IMR-90 (cell line): ENCODE data around the gene SPATA16. TPM values are rescaled to one million over a fixed set of nuclear protein-coding genes. Genes with fewer than 3 reads are reported as not detected.

Source experiments
- ATAC-seq: fragments of 200-7000 bp; cut with Tn5 transposase; 2 replicates; pipeline ENCODE4 v1.9.1; 2020; ENCODE audit warnings: low read depth, mild to moderate bottlenecking, moderate library complexity
- BruUV-seq: library from RNA; stranded (reverse); fragments of 400-500 nt; replicated peaks from 2 replicates; lab custom pipeline; 2021; lab: Mats Ljungman, UMichigan
- CTCF ChIA-PET: fragments of 300-600 bp; formaldehyde crosslinking; extraction: SDS; loops from one replicate; lab custom pipeline; 2021; ENCODE audit warnings: antibody characterized with exemption; lab: Yijun Ruan, JAX
- POLR2A ChIA-PET: fragments of 300-600 bp; sonication (Branson Sonifier 250); formaldehyde crosslinking; loops from one replicate; lab custom pipeline; 2022; ENCODE audit warnings: antibody characterized with exemption; ENCODE audit not compliant: unreplicated experiment; lab: Charles Lee
- DNase-seq: peaks from one replicate; pipeline ENCODE4 v3.0.0; 2013
- H2AFZ ChIP-seq: replicated peaks from 2 replicates; pipeline ENCODE3; 2013; ENCODE audit warnings: low read length, mild to moderate bottlenecking; ENCODE audit not compliant: poor library complexity
- H2AK5ac ChIP-seq: 2 replicates; pipeline ENCODE4 v1.6.1; 2013; ENCODE audit warnings: low read depth, low read length, inconsistent platforms
- H2AK9ac ChIP-seq: replicated peaks from 2 replicates; pipeline ENCODE3; 2013; ENCODE audit warnings: mild to moderate bottlenecking, low read depth, low read length, moderate library complexity; ENCODE audit not compliant: poor library complexity
- H2BK120ac ChIP-seq: 2 replicates; pipeline ENCODE4 v1.6.1; 2013; ENCODE audit warnings: low read depth, low read length, inconsistent platforms
- H2BK15ac ChIP-seq: 3 replicates; pipeline ENCODE4 v1.6.1; 2013; ENCODE audit warnings: low read depth, low read length, inconsistent platforms
- H2BK20ac ChIP-seq: 2 replicates; pipeline ENCODE4 v1.6.1; 2013; ENCODE audit warnings: low read depth, mild to moderate bottlenecking, inconsistent platforms, low read length, moderate library complexity
- H2BK5ac ChIP-seq: 2 replicates; pipeline ENCODE4 v1.6.1; 2013; ENCODE audit warnings: mild to moderate bottlenecking, low read depth, low read length, inconsistent platforms; ENCODE audit not compliant: poor library complexity, severe bottlenecking
- H3K14ac ChIP-seq: replicated peaks from 2 replicates; pipeline ENCODE4 v1.6.1; 2013; ENCODE audit warnings: low read depth, low read length, inconsistent platforms
- H3K18ac ChIP-seq: 2 replicates; pipeline ENCODE4 v1.6.1; 2013; ENCODE audit warnings: low read depth, low read length, control low read depth
- H3K23ac ChIP-seq: 2 replicates; pipeline ENCODE4 v1.6.1; 2013; ENCODE audit warnings: low read depth, low read length, inconsistent platforms
- H3K27ac ChIP-seq: 2 replicates; pipeline ENCODE4 v1.5.1; 2013; ENCODE audit warnings: mild to moderate bottlenecking, control low read depth, low read length; ENCODE audit not compliant: insufficient read depth
- H3K27me3 ChIP-seq: 2 replicates; pipeline ENCODE4 v1.6.1; 2013; ENCODE audit warnings: low read length; ENCODE audit not compliant: control insufficient read depth, insufficient read depth
- H3K36me3 ChIP-seq: 2 replicates; pipeline ENCODE4 v1.6.1; 2013; ENCODE audit warnings: low read length, mixed read lengths; ENCODE audit not compliant: control insufficient read depth, insufficient read depth
- H3K4ac ChIP-seq: 2 replicates; pipeline ENCODE4 v1.6.1; 2013; ENCODE audit warnings: low read depth, low read length, inconsistent platforms
- H3K4me1 ChIP-seq: 2 replicates; pipeline ENCODE4 v1.6.1; 2013; ENCODE audit warnings: low read length, mixed read lengths; ENCODE audit not compliant: control insufficient read depth, insufficient read depth
- H3K4me2 ChIP-seq: 2 replicates; pipeline ENCODE4 v1.6.1; 2013; ENCODE audit warnings: low read depth, mild to moderate bottlenecking, control low read depth, low read length, moderate library complexity
- H3K4me3 ChIP-seq: 2 replicates; pipeline ENCODE4 v1.5.1; 2013; ENCODE audit warnings: low read depth, mild to moderate bottlenecking, control low read depth, low read length, moderate library complexity; ENCODE audit not compliant: insufficient read depth
- H3K56ac ChIP-seq: 2 replicates; pipeline ENCODE4 v1.6.1; 2013; ENCODE audit warnings: low read length, inconsistent platforms; ENCODE audit not compliant: insufficient read depth; ENCODE audit errors: extremely low read depth
- H3K79me1 ChIP-seq, 2 experiments: 2 replicates each; pipeline ENCODE4 v1.6.1; 2013; ENCODE audit warnings: low read length in 2 of 2, inconsistent platforms in 1 of 2, low read depth in 1 of 2
- H3K9ac ChIP-seq: 2 replicates; pipeline ENCODE4 v1.6.1; 2013; ENCODE audit warnings: low read depth, low read length, control low read depth
- H3K9me1 ChIP-seq: 2 replicates; pipeline ENCODE4 v1.6.1; 2013; ENCODE audit warnings: low read length, inconsistent platforms; ENCODE audit not compliant: insufficient read depth
- H3K9me3 ChIP-seq: 2 replicates; pipeline ENCODE4 v1.6.1; 2013; ENCODE audit warnings: low read length; ENCODE audit not compliant: control insufficient read depth, insufficient read depth
- H4K20me1 ChIP-seq: 2 replicates; pipeline ENCODE4 v1.6.1; 2013; ENCODE audit warnings: low read length, inconsistent platforms; ENCODE audit not compliant: insufficient read depth
- H4K5ac ChIP-seq: 2 replicates; pipeline ENCODE4 v1.6.1; 2013; ENCODE audit warnings: mild to moderate bottlenecking, low read depth, low read length, control low read depth
- H4K8ac ChIP-seq, 2 experiments: 2 replicates each; pipeline ENCODE4 v1.6.1; 2013; ENCODE audit warnings: low read depth in 2 of 2, low read length in 2 of 2, control low read depth in 1 of 2, inconsistent platforms in 1 of 2
- H4K91ac ChIP-seq: 2 replicates; pipeline ENCODE4 v1.6.1; 2013; ENCODE audit warnings: low read depth, low read length, inconsistent platforms; ENCODE audit not compliant: insufficient read depth
- BHLHE40 ChIP-seq: fragments of 150-350 bp; IDR thresholded peaks from 2 replicates; pipeline ENCODE4 v1.6.1; 2016; ENCODE audit warnings: mild to moderate bottlenecking, low read depth, low read length
- CEBPB ChIP-seq: IDR thresholded peaks from 2 replicates; pipeline ENCODE4 v1.6.1; 2012; ENCODE audit warnings: low read depth, low read length, improper control_type of control experiment
- CHD1 ChIP-seq: IDR thresholded peaks from 2 replicates; pipeline ENCODE4 v1.6.1; 2012; ENCODE audit warnings: low read depth, low read length, improper control_type of control experiment
- CTCF ChIP-seq: conservative IDR thresholded peaks from 2 replicates; pipeline ENCODE4 v1.5.1; 2012; ENCODE audit warnings: mild to moderate bottlenecking, low read depth, low read length, improper control_type of control experiment
- ELK1 ChIP-seq: fragments of 150-350 bp; IDR thresholded peaks from 2 replicates; pipeline ENCODE4 v1.6.1; 2016; ENCODE audit warnings: low read depth, mild to moderate bottlenecking, low read length, moderate library complexity, borderline replicate concordance
- FOS ChIP-seq: fragments of 150-350 bp; IDR thresholded peaks from 2 replicates; pipeline ENCODE4 v1.6.1; 2016; ENCODE audit warnings: low read depth, low read length
- MAFK ChIP-seq: IDR thresholded peaks from 2 replicates; pipeline ENCODE4 v1.6.1; 2012; ENCODE audit warnings: low read depth, low read length, improper control_type of control experiment
- MAZ ChIP-seq: IDR thresholded peaks from 2 replicates; pipeline ENCODE4 v1.6.1; 2012; ENCODE audit warnings: low read depth, mild to moderate bottlenecking, low read length, improper control_type of control experiment, moderate library complexity, borderline replicate concordance
- MXI1 ChIP-seq: IDR thresholded peaks from 2 replicates; pipeline ENCODE4 v1.6.1; 2012; ENCODE audit warnings: low read depth, mild to moderate bottlenecking, low read length, moderate library complexity, borderline replicate concordance
- NFE2L2 ChIP-seq: fragments of 150-350 bp; IDR thresholded peaks from 2 replicates; pipeline ENCODE4 v1.6.1; 2016; ENCODE audit warnings: low read depth, mild to moderate bottlenecking, low read length
- POLR2A ChIP-seq: IDR thresholded peaks from 2 replicates; pipeline ENCODE4 v1.6.1; 2012; ENCODE audit warnings: mild to moderate bottlenecking, low read depth, low read length
- RAD21 ChIP-seq: IDR thresholded peaks from 2 replicates; pipeline ENCODE4 v1.6.1; 2012; ENCODE audit warnings: low read length, improper control_type of control experiment
- RCOR1 ChIP-seq: IDR thresholded peaks from 2 replicates; pipeline ENCODE4 v1.6.1; 2012; ENCODE audit warnings: mild to moderate bottlenecking, low read length, improper control_type of control experiment; ENCODE audit not compliant: insufficient replicate concordance
- RFX5 ChIP-seq: IDR thresholded peaks from 2 replicates; pipeline ENCODE4 v1.8.0; 2012; ENCODE audit warnings: low read depth, mild to moderate bottlenecking, low read length, moderate library complexity
- SMC3 ChIP-seq: fragments of 150-350 bp; IDR thresholded peaks from 2 replicates; pipeline ENCODE4 v1.6.1; 2016; ENCODE audit warnings: low read depth, mild to moderate bottlenecking, antibody characterized with exemption, low read length, moderate library complexity
- USF2 ChIP-seq: fragments of 150-350 bp; IDR thresholded peaks from 2 replicates; pipeline ENCODE4 v1.6.1; 2017; ENCODE audit warnings: mild to moderate bottlenecking, antibody characterized with exemption, low read length, low read depth
- WGBS, 2 experiments: methylation state at CpG; one replicate each; pipeline versions ENCODE4 v1.1.5 to v1.1.7; 2013; ENCODE audit warnings: missing lambda C conversion rate in 2 of 2; ENCODE audit not compliant: insufficient read length in 1 of 2; ENCODE audit errors: extremely low coverage in 2 of 2; 5-methylcytosine and 5-hydroxymethylcytosine counted together
- dilution Hi-C: fragments of 300-500 bp; cut with HindIII; formaldehyde crosslinking; loops from one replicate; pipeline ENCODE4 v1.14.3; 2018; ENCODE audit warnings: low sequenced_read_pairs; ENCODE audit not compliant: unreplicated experiment
- in situ Hi-C: fragments of 300-500 bp; cut with MboI; formaldehyde crosslinking; loops from 3 replicates; pipeline ENCODE4 v1.14.3; 2019; ENCODE audit warnings: low sequenced_read_pairs, inconsistent platforms, mixed read lengths
- intact Hi-C: fragments of 100-400 bp; cut with micrococcal nuclease; formaldehyde crosslinking; loops from 2 replicates; pipeline ENCODE4 v1.10.0; 2022
- polyA plus RNA-seq, 3 experiments: library from polyadenylated mRNA; depleted of rRNA; stranded (reverse); fragments of >200 nt; gene quantifications; 2 replicates each; pipeline ENCODE4 v1.2.3, GENCODE V29; 2012; ENCODE audit warnings: low replicate concordance in 1 of 3
- total RNA-seq: library from RNA; depleted of rRNA; stranded (reverse); fragments of >200 nt; gene quantifications from 2 replicates; pipeline ENCODE4 v1.2.3, GENCODE V29; 2012

Gene SPATA16
- total and polyA plus RNA-seq, 2 of the 4 experiments (the other 2 are of a cell fraction): not detected

GRCh38 chr3:172924546-172924945 lies 216.5 kb downstream of the SPATA16 start:
- no peaks in the 10 kb centered on the region for H3K9me1 ChIP-seq
- no peak overlapping the region for H3K23ac ChIP-seq
- WGBS, 2 experiments: no CpG with 5 or more reads among the region's 3 CpGs
- no peak overlapping the region for H4K91ac ChIP-seq
- in situ Hi-C loops (no loop called here), dilution Hi-C loops (no loop called here), intact Hi-C loops (no loop called here)
- H3K36me3 ChIP-seq: no peaks in the 10 kb centered on the region
- H3K14ac ChIP-seq: no peak overlapping the region
- no peak overlapping the region for H3K4me2 ChIP-seq
- H4K20me1 ChIP-seq: no peaks in the 10 kb centered on the region
- no peak overlapping the region for H2AK9ac ChIP-seq
- no peak overlapping the region for H4K5ac ChIP-seq
- no peak overlapping the region for H2BK5ac ChIP-seq
- H4K8ac ChIP-seq: no peak overlapping the region
- H2BK120ac ChIP-seq: no peak overlapping the region
- no TSS peak for BruUV-seq
- H3K4me3 ChIP-seq: no peak overlapping the region
- no peak overlapping the region for H2AFZ ChIP-seq
- TF ChIP-seq SMC3 (no peak), CEBPB (no peak), POLR2A (no peak), ELK1 (no peak), MXI1 (no peak), RCOR1 (no peak), USF2 (no peak), RAD21 (no peak), BHLHE40 (no peak), MAFK (no peak), CTCF (no peak), RFX5 (no peak), NFE2L2 (no peak), CHD1 (no peak), MAZ (no peak), FOS (no peak)
- no peak overlapping the region for H3K18ac ChIP-seq
- no peak overlapping the region for H3K4ac ChIP-seq
- DNase-seq (no peak), ATAC-seq (no peak)
- no peaks in the 10 kb centered on the region for H3K4me1 ChIP-seq
- no peak overlapping the region for H3K27ac ChIP-seq
- no peak overlapping the region for H2BK20ac ChIP-seq
- no peak overlapping the region for H3K9ac ChIP-seq
- no peaks in the 10 kb centered on the region for H3K27me3 ChIP-seq
- no peak overlapping the region for H2BK15ac ChIP-seq
- no peaks in the 10 kb centered on the region for H3K9me3 ChIP-seq
- no peaks in the 10 kb centered on the region for H3K79me1 ChIP-seq
- H2AK5ac ChIP-seq: no peak overlapping the region
- CTCF ChIA-PET: no interaction called here
- no peak overlapping the region for H3K56ac ChIP-seq
- POLR2A ChIA-PET: no interaction called here
